Measurements from ENCODE around the gene CAMK1D.

DNA sequence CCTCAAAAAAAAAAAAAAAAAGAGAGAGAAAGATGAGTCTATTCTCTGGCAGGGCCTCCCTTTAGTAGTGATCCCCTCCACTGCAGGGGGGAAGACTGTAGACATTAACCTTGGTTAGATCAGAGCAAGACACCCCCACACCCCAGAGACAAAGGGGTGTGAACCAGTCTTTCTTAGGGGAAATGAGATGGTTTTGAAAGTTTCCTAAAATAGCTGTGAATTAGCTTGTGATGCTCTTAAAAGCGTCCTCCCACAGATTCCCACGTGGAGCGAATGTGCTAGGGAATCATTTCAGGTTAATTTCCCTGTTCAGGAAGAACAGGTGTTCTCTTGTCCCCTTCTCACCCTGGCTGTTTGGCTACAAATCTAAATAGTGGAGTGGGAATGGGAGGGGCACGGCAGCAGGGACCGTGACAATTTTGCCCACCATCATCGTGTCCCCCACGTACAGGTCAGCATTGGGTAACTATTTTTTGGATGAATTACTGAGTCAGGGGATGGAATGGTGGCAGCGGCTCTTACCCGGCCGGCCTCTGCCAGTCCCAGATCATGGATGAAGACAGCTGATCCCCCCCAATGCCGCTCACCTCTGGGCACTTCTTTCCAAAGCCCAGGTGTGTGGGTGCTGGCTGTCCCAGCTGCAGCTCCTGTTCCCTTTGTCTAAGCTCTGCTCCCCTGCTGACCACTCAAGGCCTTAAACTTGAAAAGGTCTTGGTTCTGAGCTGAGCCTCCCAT is 499.3 kb downstream of the CAMK1D start:
- no peak for TF ChIP-seq POLR2A (IDR thresholded peaks at IDR 0.05)
- TF ChIP-seq, protein P1, sequence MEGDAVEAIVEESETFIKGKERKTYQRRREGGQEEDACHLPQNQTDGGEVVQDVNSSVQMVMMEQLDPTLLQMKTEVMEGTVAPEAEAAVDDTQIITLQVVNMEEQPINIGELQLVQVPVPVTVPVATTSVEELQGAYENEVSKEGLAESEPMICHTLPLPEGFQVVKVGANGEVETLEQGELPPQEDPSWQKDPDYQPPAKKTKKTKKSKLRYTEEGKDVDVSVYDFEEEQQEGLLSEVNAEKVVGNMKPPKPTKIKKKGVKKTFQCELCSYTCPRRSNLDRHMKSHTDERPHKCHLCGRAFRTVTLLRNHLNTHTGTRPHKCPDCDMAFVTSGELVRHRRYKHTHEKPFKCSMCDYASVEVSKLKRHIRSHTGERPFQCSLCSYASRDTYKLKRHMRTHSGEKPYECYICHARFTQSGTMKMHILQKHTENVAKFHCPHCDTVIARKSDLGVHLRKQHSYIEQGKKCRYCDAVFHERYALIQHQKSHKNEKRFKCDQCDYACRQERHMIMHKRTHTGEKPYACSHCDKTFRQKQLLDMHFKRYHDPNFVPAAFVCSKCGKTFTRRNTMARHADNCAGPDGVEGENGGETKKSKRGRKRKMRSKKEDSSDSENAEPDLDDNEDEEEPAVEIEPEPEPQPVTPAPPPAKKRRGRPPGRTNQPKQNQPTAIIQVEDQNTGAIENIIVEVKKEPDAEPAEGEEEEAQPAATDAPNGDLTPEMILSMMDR (IDR thresholded peaks at IDR 0.05), result no peak

Measured in right lobe of liver (tissue), 4 donors.